Erythroblast (primary cell): ENCODE measurements around the gene AKT3.

Experiments
- GATA1 ChIP-seq: IDR thresholded peaks from 2 replicates; pipeline ENCODE4 v1.6.1; 2011; ENCODE audit warnings: low read depth, mild to moderate bottlenecking, control low read depth, low read length, moderate library complexity
- POLR2A ChIP-seq: IDR thresholded peaks from 2 replicates; pipeline ENCODE4 v1.6.1; 2011; ENCODE audit warnings: mild to moderate bottlenecking, low read length

DNA sequence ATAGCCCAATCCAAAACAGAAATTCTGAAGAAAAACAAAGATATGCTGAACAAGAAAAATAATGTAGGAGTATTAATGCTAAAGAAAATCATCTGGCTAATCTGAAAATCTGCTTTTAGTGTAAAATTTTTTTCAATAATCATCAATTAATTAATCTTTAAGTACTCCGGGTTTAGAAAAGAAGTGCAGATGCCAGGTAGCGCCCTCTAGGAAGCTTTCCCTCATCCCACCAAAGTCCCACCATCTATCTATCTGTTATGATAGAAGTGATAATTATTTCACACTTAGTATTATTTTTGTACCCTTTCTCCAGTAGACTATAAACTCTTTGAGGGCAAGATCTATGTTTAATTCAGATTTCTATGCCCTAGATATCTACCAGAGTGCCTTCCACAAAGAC is 240.3 kb downstream of the AKT3 start:
- TF ChIP-seq POLR2A, result no peak
- no peak for TF ChIP-seq GATA1
